Subcutaneous abdominal adipose tissue (tissue), 5 donors: Measurements from ENCODE around the gene SLC4A8.

Source experiments
- H3K27ac ChIP-seq: one replicate; pipeline ENCODE4 v1.7.0; 2013; ENCODE audit warnings: low read depth, mild to moderate bottlenecking, inconsistent platforms, low read length, moderate library complexity
- H3K27me3 ChIP-seq, 5 donors: one replicate each; pipeline ENCODE4 v1.7.0; 2013; ENCODE audit warnings: low read length in 5 of 5, inconsistent platforms in 1 of 5; ENCODE audit not compliant: control insufficient read depth in 5 of 5, insufficient read depth in 4 of 5
- H3K36me3 ChIP-seq, 5 donors: one replicate each; pipeline ENCODE4 v1.7.0; 2013; ENCODE audit warnings: low read length in 5 of 5; ENCODE audit not compliant: control insufficient read depth in 5 of 5, insufficient read depth in 5 of 5
- H3K4me1 ChIP-seq, 5 donors: one replicate each; pipeline ENCODE4 v1.7.0; 2013; ENCODE audit warnings: low read length in 5 of 5, mild to moderate bottlenecking in 3 of 5, moderate library complexity in 1 of 5; ENCODE audit not compliant: control insufficient read depth in 5 of 5, insufficient read depth in 5 of 5
- H3K4me3 ChIP-seq, 5 donors: one replicate each; pipeline ENCODE4 v1.7.0; 2013; ENCODE audit warnings: low read length in 5 of 5, low read depth in 1 of 5
- H3K9ac ChIP-seq, 5 donors: one replicate each; pipeline ENCODE4 v1.7.0; 2013; ENCODE audit warnings: low read length in 5 of 5, mild to moderate bottlenecking in 4 of 5, moderate library complexity in 3 of 5
- H3K9me3 ChIP-seq, 5 donors: one replicate each; pipeline ENCODE4 v1.7.0; 2013; ENCODE audit warnings: low read length in 5 of 5; ENCODE audit not compliant: control insufficient read depth in 5 of 5
- donor health status: healthy.
- donor health status: healthy.
- donor health status: healthy.
- donor health status: healthy.
- donor health status: healthy.

SLC4A8 gene

GRCh38 chr12:51395283-51396230, 29.1 kb upstream of the SLC4A8 start:
- H3K27me3 ChIP-seq = peaks cover 0 to 21% (median 10%) of the 10 kb centered on the region in 5 donors

DNA sequence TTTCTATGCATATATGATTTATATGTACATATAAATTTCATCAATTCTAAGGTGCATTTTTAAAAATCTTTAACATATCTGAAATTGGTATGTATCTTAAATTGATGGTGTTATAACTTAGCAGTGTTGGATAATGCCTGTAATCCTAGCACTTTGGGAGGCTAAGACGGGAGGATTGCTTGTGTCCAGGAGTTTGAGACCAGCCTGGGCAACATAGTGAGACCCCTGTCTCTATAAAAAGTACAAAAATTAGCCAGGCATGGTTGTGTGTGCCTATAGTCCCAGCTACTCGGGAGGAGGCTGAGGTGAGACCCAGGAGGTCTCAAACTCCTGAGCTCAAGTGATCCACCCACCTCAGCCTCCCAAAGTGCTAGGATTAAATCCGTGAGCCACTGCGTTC, 27.0 kb upstream of the SLC4A8 start:
- Histone ChIP-seq H3K9ac (no peak overlapping the region), H3K36me3 (no peaks in the 10 kb centered on the region), H3K27ac (no peak overlapping the region), H3K4me1 (peaks cover 0 to 22% (median under 1%) of the 10 kb centered on the region in 5 donors), H3K4me3 (no peak overlapping the region), H3K9me3 (no peaks in the 10 kb centered on the region), H3K27me3 (peaks cover 0 to 13% (median 0%) of the 10 kb centered on the region in 5 donors)

More at GRCh38 chr12:51395283-51396230, 29.1 kb upstream of the SLC4A8 start:
- no peaks in the 10 kb centered on the region for H3K9me3 ChIP-seq
- H3K4me1 ChIP-seq = peaks cover 0 to 38% (median 14%) of the 10 kb centered on the region in 5 donors
- no peak overlapping the region for H3K9ac ChIP-seq
- no peak overlapping the region for H3K4me3 ChIP-seq
- no peak overlapping the region for H3K27ac ChIP-seq
- H3K36me3 ChIP-seq = no peaks in the 10 kb centered on the region

GRCh38 chr12:51399891-51400290, 24.7 kb upstream of the SLC4A8 start:
- Histone ChIP-seq H3K27ac (no peak overlapping the region), H3K4me3 (no peak overlapping the region), H3K27me3 (peaks cover 0 to 8% (median 0%) of the 10 kb centered on the region in 5 donors), H3K9ac (no peak overlapping the region), H3K36me3 (no peaks in the 10 kb centered on the region), H3K9me3 (no peaks in the 10 kb centered on the region), H3K4me1 (peaks cover 0 to 9% (median 0%) of the 10 kb centered on the region in 5 donors)

GRCh38 chr12:51401020-51401419, 23.6 kb upstream of the SLC4A8 start:
- Histone ChIP-seq H3K36me3 (no peaks in the 10 kb centered on the region), H3K9ac (no peak overlapping the region), H3K9me3 (no peaks in the 10 kb centered on the region), H3K27me3 (peaks cover 0 to 8% (median 0%) of the 10 kb centered on the region in 5 donors), H3K27ac (no peak overlapping the region), H3K4me3 (no peak overlapping the region), H3K4me1 (peaks cover 0 to 3% (median 0%) of the 10 kb centered on the region in 5 donors)

DNA sequence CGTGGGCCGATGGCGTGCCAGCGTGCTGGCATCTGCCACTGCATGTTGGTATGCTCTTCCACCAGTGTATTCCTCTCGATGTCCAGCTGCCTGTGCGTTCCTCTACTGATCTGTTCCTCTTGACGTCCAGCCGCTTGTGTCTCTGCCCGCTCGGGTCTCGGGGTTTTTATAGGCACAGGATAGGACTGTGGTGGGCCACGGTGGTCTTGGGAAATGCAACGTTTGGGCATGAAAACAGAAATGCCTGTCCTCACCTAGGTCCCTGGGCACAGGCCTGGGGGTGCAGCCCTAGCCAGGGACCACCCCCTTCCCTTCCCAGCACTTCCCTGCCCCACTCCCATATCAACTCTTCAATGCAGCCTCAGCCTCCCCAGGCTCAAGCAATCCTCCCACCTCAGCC, 23.1 kb upstream of the SLC4A8 start:
- Histone ChIP-seq H3K4me1 (peaks cover 0 to 3% (median 0%) of the 10 kb centered on the region in 5 donors), H3K36me3 (no peaks in the 10 kb centered on the region), H3K9me3 (no peaks in the 10 kb centered on the region), H3K27ac (no peak overlapping the region), H3K27me3 (peaks cover 0 to 8% (median 0%) of the 10 kb centered on the region in 5 donors), H3K4me3 (no peak overlapping the region), H3K9ac (no peak overlapping the region)

GRCh38 chr12:51401900-51402299, 22.7 kb upstream of the SLC4A8 start:
- peaks cover 0 to 3% (median 0%) of the 10 kb centered on the region in 5 donors for H3K4me1 ChIP-seq
- H3K9me3 ChIP-seq = no peaks in the 10 kb centered on the region
- no peak overlapping the region for H3K9ac ChIP-seq
- H3K4me3 ChIP-seq = no peak overlapping the region
- no peak overlapping the region for H3K27ac ChIP-seq
- no peaks in the 10 kb centered on the region for H3K36me3 ChIP-seq
- H3K27me3 ChIP-seq = peaks cover 0 to 8% (median 0%) of the 10 kb centered on the region in 5 donors

GRCh38 chr12:51403159-51403558, 21.5 kb upstream of the SLC4A8 start:
- H3K27me3 ChIP-seq = peaks cover 0 to 8% (median 0%) of the 10 kb centered on the region in 5 donors

GRCh38 chr12:51403681-51404136, 20.9 kb upstream of the SLC4A8 start:
- no peak overlapping the region for H3K27ac ChIP-seq

More at GRCh38 chr12:51403159-51403558, 21.5 kb upstream of the SLC4A8 start:
- no peaks in the 10 kb centered on the region for H3K9me3 ChIP-seq
- no peak overlapping the region for H3K9ac ChIP-seq
- H3K27ac ChIP-seq = no peak overlapping the region
- no peak overlapping the region for H3K4me3 ChIP-seq
- no peaks in the 10 kb centered on the region for H3K36me3 ChIP-seq
- H3K4me1 ChIP-seq = peaks cover 0 to 3% (median 0%) of the 10 kb centered on the region in 5 donors

GRCh38 chr12:51404627-51405026, 20.0 kb upstream of the SLC4A8 start:
- H3K27me3 ChIP-seq = peaks cover 0 to 8% (median 0%) of the 10 kb centered on the region in 5 donors
- no peak overlapping the region for H3K4me3 ChIP-seq

More at GRCh38 chr12:51403681-51404136, 20.9 kb upstream of the SLC4A8 start:
- Histone ChIP-seq H3K36me3 (no peaks in the 10 kb centered on the region), H3K27me3 (peaks cover 0 to 8% (median 0%) of the 10 kb centered on the region in 5 donors), H3K9me3 (no peaks in the 10 kb centered on the region), H3K4me1 (peaks cover 0 to 3% (median 0%) of the 10 kb centered on the region in 5 donors), H3K4me3 (no peak overlapping the region), H3K9ac (no peak overlapping the region)

GRCh38 chr12:51405801-51406207, 18.8 kb upstream of the SLC4A8 start:
- Histone ChIP-seq H3K36me3 (no peaks in the 10 kb centered on the region), H3K27me3 (peaks cover 0 to 6% (median 0%) of the 10 kb centered on the region in 5 donors), H3K4me1 (peaks cover 0 to 3% (median 0%) of the 10 kb centered on the region in 5 donors), H3K27ac (no peak overlapping the region), H3K9me3 (no peaks in the 10 kb centered on the region), H3K9ac (no peak overlapping the region), H3K4me3 (no peak overlapping the region)

More at GRCh38 chr12:51404627-51405026, 20.0 kb upstream of the SLC4A8 start:
- Histone ChIP-seq H3K27ac (no peak overlapping the region), H3K36me3 (no peaks in the 10 kb centered on the region), H3K9me3 (no peaks in the 10 kb centered on the region), H3K4me1 (peaks cover 0 to 3% (median 0%) of the 10 kb centered on the region in 5 donors), H3K9ac (no peak overlapping the region)
